EH (cell line): ENCODE measurements around the gene KNCN.

Experiments
- DNase-seq: peaks from one replicate; pipeline ENCODE4 v3.0.0-alpha.2; 2015; ENCODE audit warnings: low read depth

KNCN gene

DNA sequence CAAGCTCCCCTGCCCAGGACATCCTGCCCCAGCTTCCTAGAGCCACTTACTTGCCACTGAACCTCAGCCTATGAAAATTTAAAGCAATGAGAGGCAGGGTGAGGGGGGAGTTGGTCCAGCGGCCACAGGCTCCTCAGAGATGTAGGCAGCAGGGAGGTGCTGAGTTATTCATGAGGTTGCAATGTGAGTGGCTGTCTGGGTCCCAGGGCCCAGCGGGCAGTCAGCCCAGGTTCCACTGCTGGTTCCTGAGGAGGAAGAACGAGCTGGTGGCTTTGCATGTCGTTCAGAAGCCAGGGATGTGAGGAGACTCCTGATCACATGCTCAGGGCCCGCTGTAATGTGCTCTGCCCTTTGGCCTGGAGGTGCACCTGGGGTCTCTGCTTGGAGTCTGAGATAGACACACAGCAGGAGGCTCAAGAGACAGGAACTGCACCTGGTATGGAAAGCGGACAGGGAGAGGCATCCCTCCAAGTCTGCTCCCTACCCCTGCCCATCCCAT, at the start of gene KNCN:
TSS of gene KNCN (minus strand) at position 51 of the 499 bp plus-strand sequence. CDS start 432 bp downstream, outside the sequence.
- no peak for DNase-seq

DNA sequence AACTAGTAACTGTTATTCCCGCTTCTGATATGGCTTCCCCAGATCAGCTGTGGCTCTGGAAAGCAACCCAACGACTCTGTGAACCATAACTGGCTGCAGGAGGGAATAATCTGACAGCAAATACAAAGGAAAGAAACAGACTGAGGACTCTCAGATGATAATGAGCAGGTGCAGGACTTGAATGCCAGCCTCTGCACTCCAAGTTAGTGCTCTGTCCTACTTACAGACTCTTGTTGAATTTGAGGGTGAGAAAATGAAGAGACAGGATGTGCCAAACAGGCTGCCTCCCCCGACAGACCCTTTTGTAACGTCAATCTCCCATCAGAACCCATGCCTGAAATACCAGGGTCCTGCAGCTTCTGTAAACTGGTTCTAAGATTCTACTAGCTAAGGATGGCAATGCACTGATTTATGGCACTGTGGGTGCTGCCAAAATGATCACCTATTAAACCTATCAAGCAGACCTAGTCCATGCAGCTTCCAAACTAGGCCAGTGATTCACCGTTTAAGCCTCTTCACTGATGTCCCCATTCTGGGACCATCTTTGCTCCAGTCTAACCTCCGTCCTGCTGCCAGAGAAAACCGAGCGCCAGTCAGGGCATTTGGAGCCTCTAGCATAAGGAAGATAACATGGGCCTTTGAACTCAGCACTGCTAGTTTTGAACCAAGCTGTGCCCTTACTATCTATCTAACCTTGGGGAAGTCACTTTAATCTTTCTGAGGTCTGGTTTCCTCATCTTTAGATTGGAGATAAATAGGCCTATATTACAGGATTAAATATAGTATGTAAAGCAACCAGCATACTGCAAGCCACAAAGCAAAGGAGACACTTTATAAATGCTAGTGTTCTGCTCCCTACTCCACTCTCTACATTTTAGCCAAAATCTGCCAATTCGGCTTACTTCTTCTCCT, 47.9 kb upstream of the KNCN start:
- no peak for DNase-seq

DNA sequence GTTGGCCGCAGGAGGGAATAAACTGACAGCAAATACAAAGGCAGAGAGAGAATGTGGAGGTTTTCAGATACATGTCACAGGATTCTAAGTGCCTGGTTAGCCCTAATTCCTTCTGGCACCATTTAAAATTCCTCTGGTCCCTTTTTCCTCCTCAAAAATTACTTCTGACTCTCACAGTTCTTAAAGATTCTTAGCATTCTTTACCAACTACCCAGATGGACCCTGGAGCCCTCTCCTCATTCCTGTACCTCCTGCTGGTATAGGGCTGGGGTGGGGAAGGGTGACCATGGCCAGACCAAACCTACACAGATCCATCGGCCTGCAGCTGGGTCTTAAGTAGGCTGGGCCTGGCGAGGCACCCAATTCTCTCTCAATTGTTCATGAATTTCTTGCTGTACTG, 45.4 kb upstream of the KNCN start:
- peak; percentile 22 for DNase-seq

DNA sequence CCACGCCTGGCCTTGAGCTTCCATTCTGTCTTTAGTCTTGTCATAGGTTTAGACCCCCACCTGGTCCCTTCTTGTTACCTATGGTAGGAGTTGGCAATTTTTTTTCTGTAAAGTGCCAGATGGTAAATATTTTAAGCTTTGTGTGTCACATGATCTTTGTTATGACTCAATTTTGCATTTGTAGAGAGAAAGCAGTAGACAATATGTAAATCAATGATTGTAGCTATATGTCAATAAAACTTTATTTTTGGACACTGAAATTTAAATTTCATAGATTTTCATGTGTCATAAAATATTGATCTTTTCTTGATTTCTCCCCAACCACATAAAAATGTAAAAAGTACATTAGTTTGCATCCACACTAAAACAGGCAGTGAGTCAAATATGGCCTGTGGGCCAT, 44.6 kb upstream of the KNCN start:
- DNase-seq = no peak

DNA sequence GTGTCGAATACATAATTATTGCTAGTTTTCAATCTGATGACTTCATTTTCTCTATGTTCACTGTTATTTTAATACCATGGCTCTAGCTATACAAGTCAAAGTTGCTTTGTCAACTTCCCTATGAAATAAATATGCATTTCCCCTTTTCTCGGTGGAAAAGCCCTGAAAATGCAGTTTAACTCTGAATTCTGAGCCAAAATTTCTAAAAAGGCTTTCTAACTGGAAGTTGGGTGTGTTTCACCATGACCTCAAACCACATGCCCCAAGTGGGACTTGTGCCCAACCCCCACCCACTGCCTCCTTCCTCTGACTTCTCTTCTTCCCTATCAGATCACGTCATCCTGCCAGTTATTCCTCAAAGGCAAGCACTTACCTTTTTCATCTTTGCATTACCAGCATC, 43.7 kb upstream of the KNCN start:
- DNase-seq = no peak

DNA sequence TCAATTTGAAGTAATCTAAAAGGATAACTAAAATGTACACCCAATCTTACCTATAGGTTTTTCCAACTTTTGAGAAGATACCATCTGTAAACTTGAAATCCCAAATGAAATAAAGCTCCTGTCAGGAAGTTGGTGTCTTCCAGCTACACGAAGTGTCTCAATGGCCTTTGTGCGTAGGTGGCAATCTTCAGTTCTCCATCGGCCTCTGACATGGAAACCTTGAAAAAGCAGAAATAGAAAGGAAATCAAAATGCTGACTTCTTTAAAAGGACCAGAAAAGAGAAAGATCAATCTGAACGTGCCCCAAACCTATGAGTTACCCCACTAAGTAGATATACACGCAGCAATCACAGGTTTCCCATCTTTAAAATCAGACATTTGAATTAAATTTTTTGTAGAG, 42.6 kb upstream of the KNCN start:
- DNase-seq = no peak

DNA sequence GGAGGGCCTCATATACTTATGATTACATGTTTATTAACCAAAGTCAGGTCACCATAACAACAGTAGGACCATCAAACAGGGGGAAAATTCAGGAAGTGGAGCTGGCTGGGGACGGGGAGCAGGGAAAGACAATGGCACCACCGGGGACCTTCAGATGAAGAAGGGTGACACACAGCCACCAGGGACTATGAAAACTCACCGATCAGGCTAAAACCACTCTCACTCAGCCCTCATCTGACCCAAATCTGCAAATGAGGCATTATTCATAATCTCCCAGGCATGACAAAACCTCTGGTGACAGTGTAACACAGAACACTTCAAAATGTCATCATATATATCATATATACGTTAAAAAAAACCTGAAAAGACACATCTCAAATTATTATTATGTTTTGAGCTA, 41.4 kb upstream of the KNCN start:
- DNase-seq = no peak

DNA sequence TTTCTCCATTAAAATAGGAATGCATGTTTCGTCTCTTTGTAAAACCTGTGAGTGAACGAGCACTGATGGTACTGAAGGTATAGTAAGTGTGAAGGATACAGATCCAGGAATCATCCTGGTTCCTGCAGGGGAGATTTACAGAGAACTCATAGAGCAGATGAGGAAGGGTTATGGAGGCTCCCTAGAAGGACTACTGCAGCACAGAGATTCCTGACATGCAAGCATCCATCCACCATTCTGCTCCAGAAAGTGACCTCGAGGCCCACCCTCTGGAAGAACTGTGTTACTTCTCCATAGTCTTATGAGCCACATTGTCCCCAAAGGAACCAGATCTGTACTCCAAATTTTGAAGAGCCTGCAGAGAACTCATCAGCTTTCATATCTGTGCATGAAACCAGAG, 38.1 kb upstream of the KNCN start:
- no peak for DNase-seq

DNA sequence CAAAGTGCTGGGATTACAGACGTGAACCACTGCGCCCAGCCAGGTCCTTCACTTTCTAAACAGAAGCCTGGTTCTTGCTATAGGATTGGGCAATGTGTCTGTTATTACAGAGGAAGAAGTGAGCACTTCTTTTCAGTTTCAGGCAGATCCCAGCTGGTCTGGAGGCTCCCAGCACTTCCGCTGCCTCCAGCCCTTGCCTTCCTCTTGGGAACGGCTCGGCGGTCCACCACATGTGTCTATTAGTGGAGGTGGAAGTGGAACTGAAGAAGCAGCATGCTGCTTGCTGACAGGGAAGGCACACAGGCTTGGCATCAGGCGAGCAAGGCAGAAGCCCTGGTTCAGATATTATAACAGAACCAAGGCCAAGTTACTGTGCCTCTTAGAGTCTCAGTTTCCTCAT, 35.6 kb upstream of the KNCN start:
- no peak for DNase-seq

DNA sequence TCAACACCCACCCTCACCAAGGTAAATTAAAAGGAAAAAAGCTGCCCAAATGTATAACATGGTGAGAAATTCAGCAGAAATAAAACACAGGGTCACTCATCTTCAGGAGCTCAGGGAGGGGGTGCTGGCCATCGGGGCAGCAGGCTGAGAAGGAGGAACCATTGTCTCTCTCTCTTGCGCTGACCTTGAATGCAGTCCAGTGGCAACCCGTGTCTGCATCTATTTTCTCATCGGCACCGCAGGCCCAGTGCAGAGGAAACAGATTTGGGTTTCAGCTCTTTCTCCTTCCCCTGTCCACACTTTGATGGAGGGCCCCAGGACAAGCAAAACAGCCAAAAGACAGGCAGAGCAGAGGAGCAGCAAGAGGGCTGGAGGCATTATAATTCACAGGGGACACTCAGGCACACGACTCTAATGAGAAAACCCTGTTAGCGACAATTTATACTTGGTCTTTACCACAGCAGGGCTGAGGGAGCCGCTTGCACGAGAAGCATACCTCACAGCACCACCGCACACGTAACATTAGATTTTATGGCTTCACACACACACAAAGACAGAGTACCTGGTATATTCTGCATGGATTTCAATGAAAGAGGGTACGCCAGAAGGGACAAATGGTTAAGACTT, 34.0 kb upstream of the KNCN start:
- no peak for DNase-seq

DNA sequence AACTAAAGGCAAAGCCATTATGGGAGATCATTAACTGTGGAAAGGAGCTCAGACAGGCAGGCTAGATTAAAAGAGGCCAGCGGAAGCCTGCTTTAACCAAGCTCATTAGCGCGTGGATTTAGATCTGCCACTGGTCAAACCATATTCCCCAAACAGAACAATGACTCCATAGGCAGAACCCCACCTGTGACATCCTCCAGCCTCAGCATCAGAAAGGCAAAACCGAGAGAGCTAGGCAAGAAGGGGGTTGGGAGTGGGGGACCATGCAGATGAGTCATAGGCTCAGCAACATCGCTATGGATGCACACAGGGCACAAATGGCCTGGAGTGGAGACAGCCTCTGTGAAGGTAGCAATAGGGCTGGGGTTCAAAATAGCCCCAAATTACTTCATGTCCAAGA, 32.0 kb upstream of the KNCN start:
- no peak for DNase-seq

DNA sequence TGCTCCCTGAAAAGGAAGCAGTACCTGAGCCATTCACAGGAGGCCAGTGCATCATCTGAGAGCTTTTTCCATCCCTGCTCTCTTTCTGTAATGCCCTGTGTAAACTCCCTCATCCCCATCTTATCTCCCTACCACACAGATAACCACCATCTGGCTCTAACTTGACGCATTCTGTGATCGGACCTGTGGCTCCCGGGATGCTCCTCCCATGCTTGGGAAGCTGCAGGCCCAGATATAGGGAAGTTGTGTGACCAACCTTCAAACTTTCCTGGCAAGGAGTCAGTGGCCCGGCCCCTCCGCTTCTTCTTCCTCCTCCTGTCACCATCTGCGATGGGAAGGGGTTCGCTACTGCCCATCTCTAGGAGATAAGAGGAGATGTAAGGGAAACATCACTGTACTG, 31.5 kb upstream of the KNCN start:
- DNase-seq = no peak

DNA sequence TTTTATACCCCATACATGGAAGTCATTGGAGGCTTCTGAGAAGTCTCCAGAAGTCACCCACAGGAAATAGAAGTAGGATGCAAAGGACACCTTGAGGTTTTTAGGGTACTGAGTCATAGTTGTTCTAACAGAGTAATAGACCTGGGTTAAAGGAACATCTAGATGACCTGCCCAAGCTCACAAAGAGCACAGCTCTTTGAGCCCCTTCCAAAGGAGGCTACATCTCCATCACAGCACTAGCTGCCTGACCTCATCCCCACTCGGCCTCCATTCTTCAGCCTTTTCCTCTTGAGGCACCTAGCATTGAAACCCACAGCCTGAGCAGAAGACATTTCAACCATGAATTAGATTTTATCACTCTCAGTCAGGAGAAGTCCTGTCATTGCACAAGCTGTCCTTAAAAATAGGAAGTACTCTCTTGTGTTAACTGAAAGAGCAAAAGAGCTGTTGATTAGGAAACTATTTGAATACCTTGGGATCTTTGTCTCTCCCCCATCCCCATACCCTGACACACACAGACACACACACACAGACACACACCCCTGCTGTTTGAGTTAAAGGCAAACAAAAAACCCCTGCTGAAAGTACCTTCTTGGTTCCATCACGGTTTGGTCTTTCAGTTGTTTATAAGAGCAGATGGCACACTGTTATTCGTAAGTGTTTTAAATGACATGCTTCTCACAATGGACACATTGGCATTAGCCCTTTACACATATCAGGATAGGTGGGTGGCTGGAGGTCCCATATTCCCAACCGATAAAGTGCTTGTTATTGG, 30.4 kb upstream of the KNCN start:
- DNase-seq = no peak

DNA sequence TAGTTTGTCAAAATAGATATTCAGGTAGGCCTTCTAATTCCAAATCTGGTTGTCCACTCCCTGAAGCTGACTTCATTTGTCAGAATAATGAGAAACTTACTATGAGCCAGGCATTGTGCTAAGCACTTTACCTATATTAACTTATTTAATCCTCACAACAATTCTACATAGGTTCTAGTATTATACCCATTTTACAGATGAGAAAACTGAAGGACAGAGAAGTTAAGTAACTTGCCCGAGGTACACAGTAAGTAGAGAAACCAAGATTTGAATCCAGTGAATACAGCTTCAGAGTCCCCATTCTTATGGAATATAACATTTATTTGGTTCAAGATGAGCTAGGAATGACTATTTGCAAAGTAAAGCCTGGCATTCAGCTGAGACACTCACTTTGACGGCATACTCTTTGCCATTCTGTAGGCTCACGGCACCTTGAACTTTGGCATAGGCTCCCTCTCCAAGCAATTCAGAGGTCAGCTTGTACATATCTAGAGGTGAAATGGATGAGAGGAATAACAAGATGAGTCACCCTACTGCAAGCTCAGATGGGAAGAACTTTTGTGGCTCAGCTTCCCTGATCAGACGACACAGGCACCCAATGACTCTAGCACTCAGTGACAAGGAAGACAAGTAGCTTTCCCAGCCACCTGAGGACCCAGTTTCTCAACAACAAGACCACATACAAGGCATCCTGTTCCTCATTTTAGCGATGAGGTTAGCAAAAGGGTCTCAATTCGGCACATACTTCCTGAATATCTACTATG, 28.9 kb upstream of the KNCN start:
- peak; percentile 17 for DNase-seq

DNA sequence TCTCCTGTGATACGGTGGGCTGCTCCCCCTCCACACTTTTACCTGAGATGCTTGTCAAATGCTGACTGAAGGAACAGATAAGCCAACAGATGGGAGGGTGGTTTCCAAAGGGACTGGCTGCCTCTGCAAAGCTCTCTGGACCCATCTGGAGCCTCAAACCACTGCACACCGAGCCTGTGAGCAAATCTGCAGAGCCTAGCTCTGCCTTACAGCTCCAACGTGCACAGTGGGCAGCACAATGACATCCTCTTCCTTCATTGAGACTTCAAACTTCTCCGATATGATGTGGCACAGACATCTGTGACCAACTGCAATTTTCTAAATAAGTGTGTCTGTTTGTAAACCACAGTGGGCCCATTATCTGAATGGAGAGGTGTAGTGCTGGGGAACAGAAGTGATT, 26.2 kb upstream of the KNCN start:
- DNase-seq = no peak

DNA sequence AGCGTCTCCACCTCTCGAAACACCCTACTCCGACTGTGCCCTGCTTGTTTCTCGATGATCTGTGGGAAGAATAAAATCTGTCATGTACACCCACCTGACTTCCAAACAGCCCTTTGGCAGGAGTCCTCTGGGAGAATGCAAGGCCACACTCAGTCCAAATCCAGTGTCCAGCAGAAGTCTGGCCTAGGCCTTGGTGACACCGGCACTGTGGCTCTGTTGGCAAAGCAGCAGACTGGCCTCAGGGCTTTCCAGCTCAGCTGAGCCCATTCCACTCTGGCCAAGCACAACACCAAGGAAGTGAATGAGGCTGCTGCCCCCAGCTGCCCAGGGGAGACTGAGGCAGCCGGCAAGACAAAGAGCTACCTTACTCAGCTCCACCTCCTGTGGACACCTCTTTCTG, 25.1 kb upstream of the KNCN start:
- DNase-seq = no peak

DNA sequence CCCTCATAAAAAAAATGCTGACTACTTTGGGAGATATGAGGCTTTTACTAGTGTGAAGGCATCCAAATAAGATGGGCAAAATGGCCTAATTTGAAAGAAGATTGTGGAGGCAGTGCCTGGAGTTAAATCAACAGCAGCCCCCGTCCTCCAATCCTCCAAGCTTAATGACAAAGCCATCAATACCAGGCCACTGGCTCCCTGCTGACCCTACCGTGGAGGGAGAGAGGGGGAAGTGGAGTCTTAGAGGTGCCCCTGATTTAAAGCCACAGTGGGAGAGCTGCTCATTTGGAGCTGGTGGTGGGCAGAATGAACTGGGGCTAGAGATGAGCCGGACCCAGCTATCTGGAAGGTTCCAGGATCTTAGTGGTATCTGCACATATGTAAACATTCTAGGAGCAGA, 24.3 kb upstream of the KNCN start:
- DNase-seq = no peak

DNA sequence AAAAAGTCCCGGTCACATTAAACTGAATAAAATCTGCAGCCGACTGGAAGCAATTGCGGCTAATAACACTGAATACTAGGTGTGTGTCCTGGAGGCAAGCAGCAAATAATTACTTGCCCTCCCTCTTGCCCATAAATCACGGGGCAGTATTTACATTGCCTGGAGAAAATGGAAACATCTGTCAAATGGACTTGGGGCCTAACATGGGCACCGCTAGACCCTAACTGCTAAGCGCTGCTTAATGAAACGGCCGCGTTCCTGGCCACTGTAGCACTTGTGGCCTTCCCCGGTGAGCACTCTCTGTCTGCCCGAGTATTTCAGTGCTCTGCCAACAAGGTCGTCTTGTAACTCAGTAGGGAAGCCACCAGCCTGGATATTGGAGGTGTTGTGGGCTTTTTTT, 23.9 kb upstream of the KNCN start:
- no peak for DNase-seq

DNA sequence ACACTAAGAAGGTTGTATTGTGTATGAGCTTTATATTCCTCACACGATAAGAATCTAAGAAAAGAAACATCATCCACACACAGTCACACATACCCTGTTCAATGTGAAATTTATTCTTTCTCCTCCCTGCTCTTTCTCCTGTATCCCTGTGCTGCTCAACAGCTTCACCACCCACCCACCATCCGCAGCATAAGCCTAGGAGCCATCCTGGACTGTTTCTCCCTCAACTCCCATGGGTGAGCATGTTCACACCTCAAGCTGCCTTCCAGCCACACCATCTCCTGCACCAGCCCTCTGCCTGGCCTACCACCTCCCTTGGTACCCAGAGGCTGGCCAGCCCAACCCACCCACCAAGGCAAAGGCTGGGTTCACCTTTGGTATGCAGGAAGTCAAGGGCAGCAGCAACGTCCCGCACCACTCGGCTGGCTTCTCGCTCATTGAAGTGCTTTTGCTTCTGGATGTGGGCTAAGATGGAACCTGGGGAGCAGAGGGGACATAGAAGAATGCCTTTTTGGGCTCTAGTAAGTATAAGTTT, 20.3 kb upstream of the KNCN start:
- DNase-seq = no peak

DNA sequence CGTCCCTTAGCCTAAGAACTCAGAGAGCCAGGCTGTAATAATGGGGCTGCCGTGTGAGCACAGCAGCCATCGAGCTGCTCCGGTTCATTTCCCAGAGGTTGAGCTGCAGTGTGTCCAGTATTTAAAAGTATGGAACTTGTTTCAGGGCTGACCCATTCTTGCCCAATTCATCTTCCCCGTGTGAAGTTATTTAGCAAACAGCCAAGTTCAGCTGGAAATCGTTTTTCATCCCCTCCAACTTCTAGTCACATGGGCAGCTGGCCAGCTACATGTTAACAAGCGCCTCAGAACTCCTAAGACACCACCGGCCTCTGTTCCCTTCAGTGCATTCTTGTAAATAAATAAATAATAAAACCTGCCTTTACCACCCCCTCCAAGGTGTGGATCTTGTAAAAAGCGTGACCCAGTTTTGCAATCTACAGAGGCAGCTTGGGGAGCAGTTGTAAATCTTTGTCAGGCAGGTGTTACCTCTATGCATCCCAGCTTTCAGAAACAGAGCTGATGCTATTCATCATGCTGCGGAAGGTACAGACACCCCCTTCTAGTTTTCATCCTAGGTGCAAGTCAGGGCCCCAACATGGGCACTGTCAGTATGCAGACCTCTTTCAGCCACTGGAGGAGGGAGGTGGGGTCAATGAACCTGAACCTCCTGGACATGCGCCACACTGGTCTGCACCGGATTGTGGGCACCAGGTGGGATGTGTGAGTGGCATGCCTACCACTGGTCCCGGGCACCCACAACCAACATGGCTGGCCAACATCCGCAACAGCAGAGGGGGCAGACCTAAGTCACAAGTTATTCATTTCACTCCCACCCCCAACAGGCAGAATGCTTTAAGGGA, 18.7 kb upstream of the KNCN start:
- no peak for DNase-seq

DNA sequence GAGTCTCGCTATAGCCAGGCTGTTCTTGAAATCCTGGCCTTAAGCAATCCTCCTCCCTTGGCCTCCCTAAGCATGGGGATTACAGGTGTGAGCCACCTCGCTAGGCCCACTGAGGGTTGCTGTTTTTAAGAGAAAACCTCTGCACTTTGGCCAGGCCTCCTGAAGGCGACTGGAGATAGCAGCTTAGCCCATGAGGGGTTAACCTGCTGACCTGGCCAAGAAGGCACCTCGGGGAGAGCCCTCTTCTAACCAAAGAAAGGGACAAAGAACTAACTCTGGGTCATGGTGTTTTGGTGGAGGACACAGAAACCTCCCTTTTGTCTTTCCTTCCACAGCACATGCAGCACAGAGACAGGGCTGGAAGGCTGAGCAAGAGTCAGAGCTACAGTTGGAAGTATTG, 17.7 kb upstream of the KNCN start:
- DNase-seq = no peak
